Activated CD8-positive, alpha-beta memory T cell treated with anti-CD3 and anti-CD28 coated beads, Interleukin-2, amount 50 U/mL, for 1 hour (primary cell): ENCODE results near the gene LRP8.

Experiments used
- DNase-seq: peaks from one replicate; pipeline ENCODE4 v3.0.0-alpha.2; 2020; ENCODE audit errors: extremely low read depth

LRP8 gene

GRCh38 chr1:53323316-53323715 lies 4.6 kb downstream of the LRP8 start:
- DNase-seq: no peak

GRCh38 chr1:53321776-53322602 lies 5.9 kb downstream of the LRP8 start:
- DNase-seq: no peak

- DNase-seq: no peak
These were observed 6.5 kb downstream of the LRP8 start for GRCh38 chr1:53321366-53321765.

GRCh38 chr1:53320646-53321045 lies 7.2 kb downstream of the LRP8 start:
- no peak for DNase-seq

- no peak for DNase-seq
These were observed 8.4 kb downstream of the LRP8 start for GRCh38 chr1:53319296-53320101.

- no peak for DNase-seq
These were observed 10.0 kb downstream of the LRP8 start for GRCh38 chr1:53317646-53318539.

- no peak for DNase-seq
These were observed 10.9 kb downstream of the LRP8 start for GRCh38 chr1:53316766-53317581.

GRCh38 chr1:53316424-53316765 lies 11.5 kb downstream of the LRP8 start:
- no peak for DNase-seq

- no peak for DNase-seq
These were observed 12.1 kb downstream of the LRP8 start for GRCh38 chr1:53315456-53316423.

GRCh38 chr1:53315046-53315445 lies 12.8 kb downstream of the LRP8 start:
- DNase-seq: no peak

GRCh38 chr1:53314606-53315005 lies 13.3 kb downstream of the LRP8 start:
- DNase-seq: no peak

- no peak for DNase-seq
These were observed 13.8 kb downstream of the LRP8 start for GRCh38 chr1:53314096-53314495.

GRCh38 chr1:53313556-53313955 lies 14.3 kb downstream of the LRP8 start:
- no peak for DNase-seq

- no peak for DNase-seq
These were observed 16.1 kb downstream of the LRP8 start for GRCh38 chr1:53311702-53312305.

GRCh38 chr1:53310847-53311681 lies 16.8 kb downstream of the LRP8 start:
- no peak for DNase-seq

- no peak for DNase-seq
These were observed 18.1 kb downstream of the LRP8 start for GRCh38 chr1:53309802-53310201.

GRCh38 chr1:53308506-53308905 lies 19.4 kb downstream of the LRP8 start:
- DNase-seq: no peak

GRCh38 chr1:53307037-53307436 lies 20.8 kb downstream of the LRP8 start:
- DNase-seq: no peak

GRCh38 chr1:53306168-53306567 lies 21.7 kb downstream of the LRP8 start:
- no peak for DNase-seq
